NCI-H2171 (cell line): ENCODE results near the gene ANXA6.

Experiments used
- DNase-seq: peaks from one replicate; lab custom pipeline; 2025; lab: John Stamatoyannopoulos, UW

Gene ANXA6

DNA sequence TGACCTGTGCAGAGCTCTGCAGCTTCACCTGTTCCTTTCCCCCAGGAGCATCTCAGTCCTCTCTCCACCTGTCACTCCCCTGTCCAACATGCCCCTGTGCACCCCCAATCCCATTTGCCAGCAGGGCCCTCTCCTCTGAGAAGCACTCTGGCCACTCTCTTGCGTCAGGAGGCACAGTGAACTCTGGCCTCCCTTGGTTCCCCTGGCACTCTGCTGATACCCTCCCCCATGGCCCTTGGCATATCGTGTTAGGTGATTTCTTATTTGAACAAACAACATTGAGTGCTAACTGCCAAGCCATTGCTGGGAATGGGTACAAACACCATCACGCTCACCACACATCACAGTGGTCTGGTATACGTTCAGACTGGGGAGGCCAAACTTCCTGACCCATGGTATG lies 55.8 kb downstream of the ANXA6 start:
- no peak for DNase-seq

DNA sequence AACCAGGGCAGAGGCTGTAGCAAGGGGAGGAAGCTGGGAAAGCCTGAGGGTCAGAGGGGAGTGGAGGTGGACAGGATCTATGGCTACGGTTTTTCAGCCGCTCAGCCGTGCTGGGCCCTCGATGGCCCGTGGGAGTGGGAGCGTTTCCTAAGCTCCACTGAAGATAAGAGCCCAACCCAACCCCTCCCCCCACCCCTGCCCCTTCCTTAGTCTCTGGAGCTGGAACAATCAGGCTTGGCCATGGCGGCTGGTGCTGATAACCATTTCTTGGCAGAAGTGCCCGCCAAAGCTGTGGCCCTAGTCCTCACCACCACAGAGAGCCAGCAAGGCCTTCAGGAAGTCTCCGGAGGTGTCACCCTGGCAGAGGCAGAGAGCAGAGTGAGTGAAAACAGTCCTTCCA lies 56.4 kb downstream of the ANXA6 start:
- DNase-seq = no peak

DNA sequence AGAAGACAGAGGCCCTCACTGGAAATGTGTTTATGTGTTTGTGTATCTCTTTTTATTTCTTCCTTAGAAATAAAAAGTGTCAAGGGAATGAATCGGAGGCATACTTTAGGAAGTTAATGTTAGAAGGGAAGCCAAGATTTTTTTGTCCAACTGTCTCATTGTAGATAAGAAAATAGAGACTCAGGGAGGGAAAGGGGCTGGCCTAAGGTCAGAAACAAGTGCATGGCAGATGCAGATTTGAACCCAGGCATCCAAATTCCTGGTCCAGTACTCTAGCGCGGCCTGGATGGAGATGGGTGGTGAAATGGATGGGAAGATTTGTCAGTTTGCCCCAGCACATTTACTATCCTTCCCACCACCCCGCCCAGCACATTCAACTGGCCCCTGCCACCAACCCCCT lies 56.9 kb downstream of the ANXA6 start:
- DNase-seq = no peak

GRCh38 chr5:151098768-151099121 lies 58.8 kb downstream of the ANXA6 start:
- no peak for DNase-seq

- DNase-seq = no peak
Observed at GRCh38 chr5:151097820-151098767, 59.5 kb downstream of the ANXA6 start.

- no peak for DNase-seq
Observed at GRCh38 chr5:151097061-151097460, 60.5 kb downstream of the ANXA6 start.

GRCh38 chr5:151096001-151096373 lies 61.6 kb downstream of the ANXA6 start:
- no peak for DNase-seq

- DNase-seq = no peak
Observed at GRCh38 chr5:151095341-151096000, 62.1 kb downstream of the ANXA6 start.

GRCh38 chr5:151094852-151095245 lies 62.7 kb downstream of the ANXA6 start:
- DNase-seq = no peak

GRCh38 chr5:151094030-151094851 lies 63.3 kb downstream of the ANXA6 start:
- DNase-seq = no peak

DNA sequence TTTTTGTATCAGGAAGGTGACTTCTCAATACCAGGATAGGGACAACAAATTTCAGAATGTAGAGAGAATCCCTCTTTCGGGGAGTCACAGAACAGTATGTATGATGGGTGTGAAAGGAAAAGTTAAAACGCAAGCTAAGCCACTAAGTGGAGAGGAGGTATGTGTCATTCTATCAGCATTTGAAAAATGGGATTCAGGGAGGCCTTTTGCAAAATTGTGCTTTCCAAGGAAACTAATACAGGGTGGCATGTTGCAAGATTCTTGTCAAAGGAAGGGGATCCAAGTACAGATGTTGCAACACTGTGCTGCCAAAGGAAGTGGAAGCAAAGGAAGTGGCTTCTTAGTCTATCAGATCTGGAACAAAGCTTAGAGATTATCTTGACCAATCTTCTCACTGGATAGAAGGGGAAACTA lies 64.1 kb downstream of the ANXA6 start:
- DNase-seq = no peak

DNA sequence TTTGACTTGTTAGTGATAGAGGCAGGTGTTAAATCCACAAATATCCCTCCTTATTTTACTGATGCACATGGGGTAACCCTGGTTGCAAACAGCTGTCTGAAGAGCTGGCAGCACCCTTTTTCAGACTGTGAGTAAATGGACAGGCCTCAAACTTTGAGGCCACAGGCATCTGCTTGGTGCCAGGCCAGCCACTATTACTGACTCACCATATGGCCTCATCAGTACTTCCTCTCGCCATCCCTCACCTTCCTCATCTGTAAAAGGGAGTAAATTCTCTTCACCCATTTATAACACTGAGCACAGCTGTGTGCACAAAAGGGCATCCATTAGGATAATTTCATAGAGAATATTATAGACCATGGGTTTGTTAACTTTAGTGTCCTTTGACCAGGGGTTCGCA lies 64.8 kb downstream of the ANXA6 start:
- no peak for DNase-seq

DNA sequence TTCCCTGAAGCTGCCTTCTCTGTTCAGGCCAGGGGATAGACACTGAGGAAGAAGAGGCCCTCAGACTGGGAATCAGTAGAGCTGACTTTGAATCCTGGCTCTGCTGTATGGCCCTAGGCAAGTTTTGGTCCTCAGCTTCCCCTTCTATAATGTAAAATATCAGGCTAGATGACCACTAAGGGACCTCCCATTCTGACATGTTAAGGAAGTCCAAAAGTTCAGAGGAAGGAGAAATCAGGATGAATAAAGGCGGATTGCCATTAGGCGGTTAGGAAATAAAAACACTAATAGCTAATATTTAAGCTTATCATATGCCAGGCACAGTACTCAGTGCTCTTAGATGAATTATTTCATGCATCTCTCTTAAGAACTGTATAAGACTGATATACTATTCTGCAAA lies 67.9 kb downstream of the ANXA6 start:
- DNase-seq = no peak

DNA sequence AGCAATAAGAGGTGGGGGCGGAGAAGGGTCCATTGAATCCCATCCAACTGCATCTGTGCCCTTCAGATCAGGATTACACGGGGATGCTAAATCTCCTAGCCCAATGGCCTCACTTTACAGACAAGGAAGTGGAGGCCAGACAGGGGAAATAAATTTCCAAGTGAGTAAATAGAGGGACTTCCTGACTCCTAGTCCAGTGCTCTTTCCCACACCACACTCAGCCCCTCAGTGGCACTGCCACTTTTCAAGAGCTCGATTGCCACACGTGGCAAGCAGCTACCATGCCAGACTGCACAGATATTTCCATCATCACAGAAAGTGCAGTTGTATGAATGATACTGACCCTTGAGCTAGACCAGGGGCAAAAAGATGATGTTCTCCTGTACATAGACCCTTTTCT lies 68.6 kb downstream of the ANXA6 start:
- no peak for DNase-seq

DNA sequence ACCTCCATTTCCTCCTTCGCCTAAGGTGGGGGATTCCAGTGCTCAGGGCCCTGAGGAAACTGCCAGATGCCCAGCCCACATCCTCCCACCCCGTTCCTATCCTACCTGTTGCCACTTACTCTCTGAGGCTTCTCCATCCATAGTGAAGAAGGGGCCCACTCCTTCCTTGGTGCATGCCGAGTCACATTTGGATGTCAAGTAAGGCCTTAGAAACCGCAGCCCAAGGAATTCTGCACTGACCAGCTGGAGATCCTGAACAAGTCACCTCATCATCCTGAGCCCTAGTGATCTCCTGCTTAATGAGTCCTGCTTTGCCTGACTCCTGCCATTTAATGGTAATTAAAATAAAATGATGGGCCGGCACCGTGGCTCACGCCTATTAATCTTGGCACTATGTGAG lies 70.1 kb downstream of the ANXA6 start:
- no peak for DNase-seq

DNA sequence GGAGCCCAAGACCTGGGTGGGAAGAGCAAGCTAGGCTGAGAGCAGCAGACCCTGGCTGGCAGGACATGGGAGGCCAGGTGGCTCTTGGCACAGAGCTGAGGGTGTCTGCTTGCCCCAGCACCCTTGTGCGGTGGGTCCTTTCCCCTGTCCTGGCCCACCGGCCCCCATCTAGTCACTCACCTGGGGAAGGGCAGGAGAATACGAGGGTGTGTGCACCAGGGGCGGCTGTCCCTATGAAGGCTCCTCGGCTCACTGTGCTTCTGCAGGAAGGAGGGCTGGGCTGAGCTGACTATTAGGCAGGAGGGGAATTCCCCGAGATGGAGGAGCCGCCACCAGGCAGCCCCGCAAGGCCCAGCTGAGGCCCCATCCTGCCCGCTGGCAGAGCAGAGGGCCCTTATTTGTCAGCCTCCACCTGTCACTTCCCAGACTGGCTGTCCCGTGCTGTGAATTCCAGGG lies 70.6 kb downstream of the ANXA6 start:
- DNase-seq = no peak

DNA sequence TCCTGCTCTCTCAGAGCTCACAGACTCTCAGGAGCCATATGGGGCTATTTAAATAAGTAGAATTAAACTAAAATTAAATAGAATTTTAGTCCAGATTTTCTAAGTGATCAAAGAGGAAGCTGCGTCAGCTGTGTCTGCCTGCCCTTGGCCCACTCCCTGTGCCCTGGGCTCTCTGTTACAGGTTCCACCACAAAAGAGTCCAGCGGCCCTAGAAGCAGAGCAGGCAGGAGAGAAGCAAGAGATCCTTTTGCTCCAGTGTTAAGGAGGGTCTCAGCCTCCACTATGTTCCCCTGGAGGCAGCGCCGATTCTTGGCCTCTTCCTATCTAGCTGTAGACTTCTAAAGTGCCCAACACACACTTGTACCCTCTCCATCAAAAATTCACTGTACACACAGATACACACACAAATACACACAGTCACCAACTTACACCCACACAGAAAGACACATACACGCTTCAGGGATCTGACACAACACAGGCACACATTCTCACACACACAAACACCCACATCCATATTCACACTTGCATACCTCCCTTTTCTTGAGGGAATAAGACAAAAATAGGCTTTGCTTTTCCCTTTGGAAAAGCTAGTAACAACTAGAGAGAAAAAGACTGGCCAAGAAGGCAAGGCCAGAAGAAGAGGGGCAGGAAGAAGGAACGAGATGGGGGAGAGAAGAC lies 71.2 kb downstream of the ANXA6 start:
- no peak for DNase-seq

- DNase-seq = no peak
Observed at GRCh38 chr5:151085517-151086041, 72.0 kb downstream of the ANXA6 start.

GRCh38 chr5:151084363-151084762 lies 73.2 kb downstream of the ANXA6 start:
- no peak for DNase-seq

DNA sequence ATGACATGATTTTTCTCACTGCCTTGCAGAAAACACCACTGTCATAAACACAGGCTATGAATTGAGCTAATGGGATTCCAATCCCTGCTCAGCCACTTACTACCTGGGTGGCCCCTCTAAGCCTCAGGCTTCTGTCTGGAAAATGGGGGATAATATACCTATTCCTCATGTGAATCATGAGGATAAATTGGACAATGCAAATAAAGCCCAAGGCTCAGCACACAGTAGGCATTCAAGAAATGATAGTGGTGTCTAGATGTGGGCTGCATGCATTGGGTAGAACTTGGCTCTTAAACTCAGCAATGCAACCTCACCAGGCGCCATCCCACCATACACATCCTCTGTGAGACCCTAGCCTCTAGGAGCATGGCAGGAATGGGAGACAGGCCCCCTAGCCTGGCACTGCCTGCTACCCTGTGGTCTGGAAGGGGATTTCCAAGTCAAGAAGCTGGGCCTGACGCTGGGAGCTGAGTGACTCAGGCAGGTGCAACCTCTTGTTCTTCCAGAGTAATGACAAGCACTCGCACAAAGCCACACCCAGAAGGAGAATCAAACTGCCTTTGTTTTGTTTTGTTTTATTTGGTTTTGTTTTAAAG lies 74.4 kb downstream of the ANXA6 start:
- DNase-seq = no peak

DNA sequence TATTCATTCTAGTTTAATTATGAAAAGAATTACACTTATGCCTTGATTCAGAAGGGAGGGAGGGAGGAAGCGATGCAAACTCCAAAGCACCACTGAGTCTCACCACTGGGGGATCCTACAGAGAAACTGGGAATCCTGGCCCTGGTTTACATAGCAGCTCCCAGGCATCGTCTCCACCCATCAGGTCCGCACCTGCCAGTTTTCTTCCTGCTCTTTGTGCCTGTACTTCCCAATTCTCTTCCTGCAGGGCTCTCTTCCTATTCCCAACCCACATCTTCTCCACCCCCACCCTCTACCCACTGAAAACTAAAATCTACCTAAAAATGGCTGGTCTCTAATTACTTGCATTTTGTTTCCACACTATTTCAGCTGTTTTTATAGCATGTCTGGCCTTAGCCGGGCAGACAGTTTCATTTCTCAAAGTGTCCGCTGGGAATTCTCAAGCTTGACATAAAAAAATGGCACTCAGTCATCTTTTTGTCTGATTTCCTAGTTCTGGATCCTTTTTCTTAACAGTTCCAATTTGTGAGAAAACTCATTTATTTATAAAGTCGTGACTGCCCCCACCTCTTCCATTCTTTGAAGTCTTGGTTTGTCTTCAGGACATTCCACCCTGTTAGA lies 75.2 kb downstream of the ANXA6 start:
- DNase-seq = no peak
